Thyroid gland (tissue), 4 donors: Measurements from ENCODE around the gene TNNI2. TPM values are rescaled to one million over a fixed set of nuclear protein-coding genes. Genes with fewer than 3 reads are reported as not detected.

ENCODE experiments used
- DNase-seq, 2 donors: peaks; one replicate each; pipeline ENCODE4 v3.0.0-alpha.2; 2019
- H3K27ac ChIP-seq, 3 donors: fragments of 200-600 bp; sonication (generic); 1 replicate in 2 of 3; 2 replicates in 1 of 3; pipeline ENCODE4 v1.5.1; 2016 to 2019; ENCODE audit warnings: mild to moderate bottlenecking in 1 of 3, moderate library complexity in 1 of 3
- H3K27me3 ChIP-seq: fragments of 200-600 bp; sonication (generic); one replicate; pipeline ENCODE4 v1.5.1; 2019
- H3K36me3 ChIP-seq, 2 donors: fragments of 200-600 bp; sonication (generic); one replicate each; pipeline ENCODE4 v1.5.1; 2016 to 2019
- H3K4me1 ChIP-seq, 2 donors: fragments of 200-600 bp; sonication (generic); one replicate each; pipeline ENCODE4 v1.5.1; 2017 to 2019
- H3K4me3 ChIP-seq, 3 donors: fragments of 200-600 bp; sonication (generic); replicated peaks in 1 of 3; 1 replicate in 2 of 3; 2 replicates in 1 of 3; pipeline ENCODE4 v1.5.1; 2016; ENCODE audit warnings: mild to moderate bottlenecking in 1 of 3
- H3K9me3 ChIP-seq: fragments of 200-600 bp; sonication (generic); one replicate; pipeline ENCODE4 v1.5.1; 2017
- CTCF ChIP-seq, 6 experiments: fragments of 200-600 bp in 3 of 6; fragments of 450-650 bp in 3 of 6; sonication (generic) in 3 of 6; IDR thresholded peaks; one replicate each; pipeline ENCODE4 v1.5.1; 2016 to 2019; ENCODE audit warnings: antibody characterized with exemption in 6 of 6, mild to moderate bottlenecking in 2 of 6, inconsistent platforms in 1 of 6, moderate library complexity in 1 of 6
- POLR2A ChIP-seq, 2 donors: fragments of 450-650 bp; IDR thresholded peaks; one replicate each; pipeline ENCODE4 v1.6.1; 2017; ENCODE audit warnings: antibody characterized with exemption in 2 of 2, mild to moderate bottlenecking in 2 of 2, moderate library complexity in 1 of 2
- WGBS, 2 donors: methylation state at CpG; one replicate each; pipeline ENCODE4 v1.1.5; 2017; 5-methylcytosine and 5-hydroxymethylcytosine counted together
- intact Hi-C: fragments of 100-400 bp; cut with DNase I; formaldehyde crosslinking; loops from one replicate; pipeline ENCODE4 v1.15.1; 2023
- total RNA-seq, 4 donors: library from RNA; depleted of rRNA; stranded (reverse); fragments of >200 nt; gene quantifications; one replicate each; pipeline ENCODE4 v1.2.3, GENCODE V29; 2016

Gene TNNI2
- total RNA-seq, 4 donors from 2014 or later = not detected

DNA sequence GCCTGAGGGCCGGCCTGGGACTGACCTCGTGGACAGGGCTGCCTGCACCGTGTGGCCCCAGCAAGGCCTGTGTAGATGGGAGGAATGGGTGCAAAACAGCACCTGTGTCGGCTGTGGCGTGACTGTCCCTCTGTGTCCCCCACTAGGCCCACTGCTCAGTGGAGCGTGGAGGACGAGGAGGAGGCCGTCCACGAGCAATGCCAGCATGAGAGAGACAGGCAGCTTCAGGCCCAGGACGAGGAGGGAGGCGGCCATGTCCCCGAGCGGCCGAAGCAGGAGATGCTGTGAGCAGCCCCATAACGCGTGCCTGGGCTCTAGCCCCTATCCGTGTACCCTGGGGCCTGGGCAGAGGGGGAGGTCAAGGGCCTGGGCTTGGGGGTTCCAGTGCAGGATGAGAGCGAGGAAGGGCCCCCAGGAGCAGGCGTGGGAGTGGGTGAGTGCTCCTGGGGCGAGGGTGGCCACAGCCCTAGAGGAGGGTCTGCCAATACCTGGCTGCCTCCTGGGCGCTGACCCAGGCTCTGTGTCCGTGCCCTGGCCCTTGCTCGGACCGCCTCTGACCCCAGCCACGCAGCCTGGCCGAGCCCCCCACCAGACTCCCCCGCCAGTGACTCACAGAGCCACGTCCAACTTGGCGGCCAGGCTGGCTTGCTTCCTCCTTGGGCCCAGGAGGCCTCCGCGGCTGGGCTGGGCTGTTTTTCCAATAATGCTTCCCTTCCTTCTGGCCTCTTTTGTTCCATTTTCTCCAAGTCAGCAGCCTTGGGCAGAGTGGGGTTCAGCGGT, 41.4 kb downstream of the TNNI2 start:
- intact Hi-C loops = loop anchor here (5.0 kb wide), 1 partner anchor 272 kb away; no protein-coding TSS in a partner anchor
- Histone ChIP-seq H3K27ac (peak overlapping the region; percentile 67 to 70 (median 67)), H3K27me3 (no peaks in the 10 kb centered on the region), H3K9me3 (no peaks in the 10 kb centered on the region), H3K4me1 (peaks cover 5 to 29% of the 10 kb centered on the region in 2 donors), H3K36me3 (no peaks in the 10 kb centered on the region), H3K4me3 (no peak overlapping the region)
- no peak for TF ChIP-seq POLR2A (IDR thresholded peaks at IDR 0.05)
- no peak for TF ChIP-seq CTCF (IDR thresholded peaks at IDR 0.05)
- 52 to 53% methylated on average over 18 to 22 of the region's 32 CpGs for WGBS, 2 donors
- no peak for DNase-seq

DNA sequence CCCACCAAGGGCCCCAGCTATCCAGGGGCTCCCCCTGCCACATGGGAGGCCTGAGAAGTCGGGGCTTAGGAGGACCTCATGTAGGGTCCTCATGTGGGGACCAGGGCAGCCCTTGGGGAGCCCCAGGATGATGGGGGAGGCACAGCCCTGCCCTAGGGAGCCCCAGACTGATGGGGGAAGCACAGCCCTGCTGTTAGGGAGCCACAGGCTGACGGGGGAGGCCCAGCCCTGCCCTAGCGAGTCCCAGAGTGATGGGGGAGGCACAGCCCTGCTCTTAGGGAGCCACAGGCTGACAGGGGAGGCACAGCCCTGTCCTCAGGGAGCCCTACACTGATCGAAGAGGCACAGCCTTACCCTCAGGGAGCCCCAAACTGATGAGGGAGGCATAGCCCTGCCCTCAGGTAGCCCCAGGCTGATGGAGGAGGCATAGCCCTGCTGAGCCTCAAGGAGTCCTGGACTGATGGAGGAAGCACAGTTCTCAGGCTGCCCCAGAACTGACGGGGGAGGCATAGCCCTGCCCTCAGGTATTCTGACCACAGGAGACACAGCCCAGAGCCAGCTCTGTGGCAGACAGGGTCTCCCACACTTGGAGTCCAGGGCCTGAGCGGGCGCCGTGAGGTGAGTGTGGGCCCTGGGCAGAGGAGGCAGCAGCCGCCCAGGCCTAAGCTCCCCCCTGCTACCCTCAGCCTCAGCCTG, 42.1 kb downstream of the TNNI2 start:
- Histone ChIP-seq H3K27me3 (no peaks in the 10 kb centered on the region), H3K4me3 (no peak overlapping the region), H3K36me3 (no peaks in the 10 kb centered on the region), H3K4me1 (peaks cover 5 to 29% of the 10 kb centered on the region in 2 donors), H3K27ac (peak overlapping the region; percentile 67 to 70 (median 67)), H3K9me3 (no peaks in the 10 kb centered on the region)
- intact Hi-C loops = loop anchor here (5.0 kb wide), 1 partner anchor 271 kb away; no protein-coding TSS in a partner anchor
- WGBS, 2 donors = 48 to 68% methylated on average over 4 of the region's 9 CpGs
- no peak for TF ChIP-seq POLR2A (IDR thresholded peaks at IDR 0.05)
- TF ChIP-seq CTCF (IDR thresholded peaks at IDR 0.05) = no peak
- no peak for DNase-seq

GRCh38 chr11:1881442-1882264, 42.9 kb downstream of the TNNI2 start:
- intact Hi-C loops = loop anchor here (5.0 kb wide), 1 partner anchor 271 kb away; no protein-coding TSS in a partner anchor
- TF ChIP-seq POLR2A (IDR thresholded peaks at IDR 0.05) (no peak), CTCF (IDR thresholded peaks at IDR 0.05) (no peak)
- H3K4me1 ChIP-seq = peaks cover 5 to 24% of the 10 kb centered on the region in 2 donors
- no peaks in the 10 kb centered on the region for H3K27me3 ChIP-seq
- no peaks in the 10 kb centered on the region for H3K36me3 ChIP-seq
- no peak overlapping the region for H3K4me3 ChIP-seq
- no peak for DNase-seq
- no peaks in the 10 kb centered on the region for H3K9me3 ChIP-seq
- peak overlapping the region; percentile 12 to 70 (median 67) for H3K27ac ChIP-seq
- 54 to 88% methylated on average over 17 to 19 of the region's 43 CpGs for WGBS, 2 donors

DNA sequence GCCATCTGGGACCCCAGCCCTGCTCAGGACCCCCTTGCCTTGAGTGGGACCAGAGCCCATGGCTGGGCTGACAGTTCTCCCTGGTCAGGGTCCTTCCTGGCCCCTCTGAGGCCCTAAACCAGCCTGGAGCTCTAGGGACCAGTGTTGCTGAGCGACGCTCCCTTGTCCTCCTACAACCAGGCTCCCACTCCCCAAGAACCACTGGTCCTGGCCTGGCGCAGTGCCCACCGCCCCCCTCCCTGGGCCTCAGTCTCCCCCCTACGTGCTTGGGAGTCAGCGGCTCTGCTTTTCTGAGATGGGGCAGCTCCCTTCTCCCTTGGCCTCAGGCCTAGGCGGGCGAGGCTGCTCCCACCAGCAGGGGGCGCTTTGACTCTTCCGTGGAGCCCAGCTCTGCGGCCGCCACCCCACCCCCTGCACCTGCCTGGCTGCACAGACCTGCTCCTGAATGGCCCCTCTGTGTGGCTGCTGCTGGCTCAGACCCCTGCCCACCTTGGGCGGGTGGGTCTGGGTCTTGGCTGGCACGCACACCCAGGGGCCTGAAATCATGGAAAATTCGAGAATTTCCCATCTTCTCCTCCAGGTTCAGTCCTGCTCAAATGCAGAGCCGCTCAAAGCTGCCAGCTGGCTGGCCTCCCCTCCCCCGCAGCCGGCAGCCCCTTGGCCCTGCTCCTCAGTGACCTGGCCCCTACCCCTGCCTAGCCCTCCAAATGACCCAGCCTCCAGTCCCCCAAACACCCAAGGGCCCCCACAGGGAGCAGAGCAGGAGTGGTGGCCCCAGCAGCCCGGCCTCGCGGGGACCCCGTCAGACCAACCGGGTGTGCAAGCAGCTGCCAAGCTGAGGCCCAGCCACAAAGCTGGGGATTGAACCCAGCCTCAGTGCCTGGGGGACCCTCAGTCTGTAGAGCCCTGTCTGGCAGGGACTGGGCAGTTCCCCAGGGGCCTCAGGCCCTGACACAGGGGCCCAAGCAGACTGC, 43.8 kb downstream of the TNNI2 start:
- H3K36me3 ChIP-seq = no peaks in the 10 kb centered on the region
- peaks cover 5 to 22% of the 10 kb centered on the region in 2 donors for H3K4me1 ChIP-seq
- peak; percentile 56 to 90 (median 64) for TF ChIP-seq CTCF (IDR thresholded peaks at IDR 0.05)
- no peak for TF ChIP-seq POLR2A (IDR thresholded peaks at IDR 0.05)
- no peaks in the 10 kb centered on the region for H3K27me3 ChIP-seq
- H3K9me3 ChIP-seq = no peaks in the 10 kb centered on the region
- peak overlapping the region in 2 of 3 donors; percentile 12 to 37 for H3K27ac ChIP-seq
- intact Hi-C loops = loop anchor here (5.0 kb wide), 1 partner anchor 270 kb away; no protein-coding TSS in a partner anchor
- no peak overlapping the region for H3K4me3 ChIP-seq
- peak; percentile 63 to 65 for DNase-seq
- 25 to 31% methylated on average over 6 to 7 of the region's 23 CpGs for WGBS, 2 donors
